Keratinocyte (primary cell): Measurements from ENCODE around the gene MT3. TPM values are rescaled to one million over a fixed set of nuclear protein-coding genes. Genes with fewer than 3 reads are reported as not detected.

Experiments used
- DNase-seq: peaks from one replicate; pipeline ENCODE4 v3.0.0-alpha.2; 2011; ENCODE audit warnings: low read depth, missing footprints, low spot score
- FAIRE-seq: peaks from 2 replicates; lab custom pipeline; 2011; peaks lifted over from hg19 to GRCh38; lab: Jason Lieb, UNC
- H2AFZ ChIP-seq: 2 replicates; pipeline ENCODE4 v1.6.0; 2012; ENCODE audit warnings: low read length, control low read depth, inconsistent platforms; ENCODE audit not compliant: control insufficient read depth
- H3K27ac ChIP-seq: 2 replicates; pipeline ENCODE4 v1.5.1; 2011; ENCODE audit warnings: low read length; ENCODE audit not compliant: control insufficient read depth, insufficient read depth
- H3K27me3 ChIP-seq: 3 replicates; pipeline ENCODE4 v1.6.0; 2011; ENCODE audit warnings: low read length; ENCODE audit not compliant: control insufficient read depth, insufficient read depth; ENCODE audit errors: extremely low read depth
- H3K36me3 ChIP-seq, 2 experiments: 2 replicates in 1 of 2; 3 replicates in 1 of 2; pipeline ENCODE4 v1.5.1; 2011; ENCODE audit warnings: low read length in 2 of 2, mild to moderate bottlenecking in 1 of 2; ENCODE audit not compliant: control insufficient read depth in 2 of 2, insufficient read depth in 2 of 2; ENCODE audit errors: extremely low read depth in 1 of 2
- H3K4me1 ChIP-seq: 3 replicates; pipeline ENCODE4 v1.5.1; 2011; ENCODE audit warnings: low read length; ENCODE audit not compliant: control insufficient read depth, insufficient read depth; ENCODE audit errors: extremely low read depth
- H3K4me2 ChIP-seq: 3 replicates; pipeline ENCODE4 v1.6.0; 2011; ENCODE audit warnings: low read depth, low read length; ENCODE audit not compliant: control insufficient read depth, insufficient read depth; ENCODE audit errors: extremely low read depth
- H3K4me3 ChIP-seq, 3 experiments: fragments of 200-600 bp in 1 of 3; sonication (generic) in 1 of 3; 2 replicates in 2 of 3; 3 replicates in 1 of 3; pipeline ENCODE4 v1.5.1; 2011 to 2016; ENCODE audit warnings: low read length in 3 of 3, mild to moderate bottlenecking in 3 of 3, control low read depth in 2 of 3, inconsistent platforms in 1 of 3, low read depth in 1 of 3, mixed read lengths in 1 of 3, mixed run types in 1 of 3, moderate library complexity in 1 of 3; ENCODE audit not compliant: control insufficient read depth in 2 of 3, insufficient read depth in 2 of 3; ENCODE audit errors: extremely low read depth in 1 of 3
- H3K79me2 ChIP-seq: 2 replicates; pipeline ENCODE4 v1.6.0; 2012; ENCODE audit warnings: low read length; ENCODE audit not compliant: control insufficient read depth, insufficient read depth
- H3K9ac ChIP-seq: 3 replicates; pipeline ENCODE4 v1.6.0; 2011; ENCODE audit warnings: low read length; ENCODE audit not compliant: control insufficient read depth, insufficient read depth; ENCODE audit errors: extremely low read depth
- H3K9me1 ChIP-seq: 3 replicates; pipeline ENCODE4 v1.6.0; 2011; ENCODE audit warnings: low read length; ENCODE audit not compliant: control insufficient read depth, insufficient read depth; ENCODE audit errors: extremely low read depth
- H3K9me3 ChIP-seq: 2 replicates; pipeline ENCODE4 v1.5.1; 2012; ENCODE audit warnings: low read depth, low read length; ENCODE audit not compliant: control insufficient read depth
- H4K20me1 ChIP-seq: 3 replicates; pipeline ENCODE4 v1.6.0; 2011; ENCODE audit warnings: low read length; ENCODE audit not compliant: control insufficient read depth, insufficient read depth; ENCODE audit errors: extremely low read depth
- EZH2 ChIP-seq: IDR thresholded peaks from one replicate; pipeline ENCODE4 v1.6.1; 2012; ENCODE audit warnings: inconsistent platforms, mild to moderate bottlenecking, low read length, moderate library complexity
- dilution Hi-C: fragments of 300-500 bp; cut with MboI; formaldehyde crosslinking; loops from one replicate; pipeline ENCODE4 v1.7.0; 2020; ENCODE audit warnings: low sequenced_read_pairs; ENCODE audit not compliant: extremely low pct_ligation_motif_present
- polyA plus RNA-seq, 5 experiments: library from polyadenylated mRNA; depleted of rRNA in 3 of 5; stranded (reverse) in 3 of 5; stranded (forward) in 1 of 5; unstranded in 1 of 5; fragments of >200 nt; gene quantifications; 1 replicate in 1 of 5; 2 replicates in 3 of 5; 3 replicates in 1 of 5; pipeline versions ENCODE4 v1.2.1 to v1.2.3, GENCODE V29; 2011 to 2012; ENCODE audit warnings: missing spikeins in 2 of 5, low read depth in 1 of 5, low replicate concordance in 1 of 5
- TF ChIP-seq, protein P1 (sequence below), 3 experiments: IDR thresholded peaks in 1 of 3; conservative IDR thresholded peaks in 1 of 3; optimal IDR thresholded peaks in 1 of 3; 2 replicates in 2 of 3; 3 replicates in 1 of 3; pipeline versions ENCODE3 to v1.5.1; 2011; ENCODE audit warnings: low read length in 3 of 3, mild to moderate bottlenecking in 3 of 3, moderate library complexity in 2 of 3, control low read depth in 1 of 3, inconsistent platforms in 1 of 3; ENCODE audit not compliant: insufficient read depth in 2 of 3; ENCODE audit errors: extremely low read depth in 1 of 3

MT3 gene
- polyA plus RNA-seq, 1 donor (not counting 4 experiments of a cell fraction or from before 2014, with no cell fraction given) = not detected

- Histone ChIP-seq H3K27me3 (no peaks in the 10 kb centered on the region), H3K9me1 (no peaks in the 10 kb centered on the region), H3K9ac (no peak overlapping the region), H4K20me1 (no peaks in the 10 kb centered on the region), H3K4me1 (peaks cover 12% of the 10 kb centered on the region), H3K4me2 (no peak overlapping the region), H3K4me3 (no peak overlapping the region), H3K9me3 (no peaks in the 10 kb centered on the region), H3K79me2 (no peaks in the 10 kb centered on the region), H3K27ac (no peak overlapping the region), H2AFZ (no peak overlapping the region), H3K36me3 (no peaks in the 10 kb centered on the region)
- no peak for TF ChIP-seq EZH2
- TF ChIP-seq, protein P1, sequence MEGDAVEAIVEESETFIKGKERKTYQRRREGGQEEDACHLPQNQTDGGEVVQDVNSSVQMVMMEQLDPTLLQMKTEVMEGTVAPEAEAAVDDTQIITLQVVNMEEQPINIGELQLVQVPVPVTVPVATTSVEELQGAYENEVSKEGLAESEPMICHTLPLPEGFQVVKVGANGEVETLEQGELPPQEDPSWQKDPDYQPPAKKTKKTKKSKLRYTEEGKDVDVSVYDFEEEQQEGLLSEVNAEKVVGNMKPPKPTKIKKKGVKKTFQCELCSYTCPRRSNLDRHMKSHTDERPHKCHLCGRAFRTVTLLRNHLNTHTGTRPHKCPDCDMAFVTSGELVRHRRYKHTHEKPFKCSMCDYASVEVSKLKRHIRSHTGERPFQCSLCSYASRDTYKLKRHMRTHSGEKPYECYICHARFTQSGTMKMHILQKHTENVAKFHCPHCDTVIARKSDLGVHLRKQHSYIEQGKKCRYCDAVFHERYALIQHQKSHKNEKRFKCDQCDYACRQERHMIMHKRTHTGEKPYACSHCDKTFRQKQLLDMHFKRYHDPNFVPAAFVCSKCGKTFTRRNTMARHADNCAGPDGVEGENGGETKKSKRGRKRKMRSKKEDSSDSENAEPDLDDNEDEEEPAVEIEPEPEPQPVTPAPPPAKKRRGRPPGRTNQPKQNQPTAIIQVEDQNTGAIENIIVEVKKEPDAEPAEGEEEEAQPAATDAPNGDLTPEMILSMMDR (optimal IDR thresholded peaks at IDR 0.05 in 1 of 3, IDR thresholded peaks at IDR 0.05 in 1 of 3, conservative IDR thresholded peaks at IDR 0.05 in 1 of 3; ENCODE audit: extremely low read depth in 1 of 3, insufficient read depth in 2 of 3, low read length in 3 of 3) = no peak
- FAIRE-seq (no peak), DNase-seq (no peak)
- dilution Hi-C loops = no loop called here
Observed at GRCh38 chr16:56561126-56561525, 28.2 kb upstream of the MT3 start.

GRCh38 chr16:56564793-56565477 is 24.4 kb upstream of the MT3 start, which contains the start of gene MT4:
TSS of gene MT4 (plus strand) at chr16:56565073. CDS start at chr16:56565129, 56 bp downstream.
- TF ChIP-seq EZH2 = no peak
- TF ChIP-seq, protein P1 (optimal IDR thresholded peaks at IDR 0.05 in 1 of 3, IDR thresholded peaks at IDR 0.05 in 1 of 3, conservative IDR thresholded peaks at IDR 0.05 in 1 of 3; ENCODE audit: extremely low read depth in 1 of 3, insufficient read depth in 2 of 3, low read length in 3 of 3) = no peak
- H3K36me3 ChIP-seq = no peaks in the 10 kb centered on the region
- no peak within 1 kb of the TSS for H3K27ac ChIP-seq
- H3K9ac ChIP-seq = no peak within 1 kb of the TSS
- dilution Hi-C loops = no loop called here
- H3K27me3 ChIP-seq = no peaks in the 10 kb centered on the region
- H3K4me1 ChIP-seq = no peaks in the 10 kb centered on the region
- H4K20me1 ChIP-seq = no peaks in the 10 kb centered on the region
- no peaks in the 10 kb centered on the region for H3K79me2 ChIP-seq
- no peak within 1 kb of the TSS for H3K4me3 ChIP-seq
- H3K4me2 ChIP-seq = no peak within 1 kb of the TSS
- no peak within 1 kb of the TSS for H2AFZ ChIP-seq
- DNase-seq (no peak), FAIRE-seq (no peak)
- H3K9me3 ChIP-seq = no peaks in the 10 kb centered on the region
- no peaks in the 10 kb centered on the region for H3K9me1 ChIP-seq
